Measurements from ENCODE around the gene GJD3.
A peak's percentile ranks its signal among the peaks of the same experiment; 100 is the strongest.

GJD3 gene

GRCh38 chr17:40340327-40340726 is 24.2 kb downstream of the GJD3 start:
- DNase-seq (ENCODE audit: low spot score) = no peak

DNA sequence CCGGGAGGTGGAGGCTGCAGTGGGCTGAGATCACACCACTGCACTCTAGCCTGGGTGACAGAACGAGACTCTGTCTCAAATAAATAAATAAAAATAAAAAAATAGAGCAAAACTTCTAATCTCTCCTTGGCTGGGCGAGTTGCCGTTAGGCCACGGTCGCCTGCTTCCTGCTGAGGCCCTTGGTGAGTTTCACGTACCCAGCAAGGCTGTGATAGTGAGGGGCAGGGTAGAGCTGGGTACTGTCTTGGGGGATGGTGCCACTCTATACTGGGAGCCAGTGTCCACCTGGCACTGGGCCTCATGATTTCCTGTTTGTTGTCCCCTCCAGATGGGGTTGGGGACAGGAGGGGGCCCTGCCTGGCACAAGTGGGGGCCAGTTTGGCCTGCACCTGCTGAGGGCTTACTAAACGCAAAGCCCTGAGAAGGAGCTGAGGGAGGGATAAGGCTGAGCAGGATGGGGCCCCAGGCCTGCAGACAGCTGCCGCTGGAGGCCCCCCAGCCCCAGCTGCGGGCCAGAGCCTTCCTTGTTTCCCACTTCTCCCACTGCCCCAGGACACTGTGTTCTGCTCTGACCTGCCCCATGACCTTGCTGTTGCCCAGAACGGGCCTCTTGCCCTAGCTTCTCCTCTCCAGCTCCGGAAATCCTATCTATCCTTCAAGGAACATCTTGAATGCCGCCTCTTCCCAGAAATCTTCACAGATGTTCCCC is 25.4 kb downstream of the GJD3 start:
- DNase-seq (ENCODE audit: low spot score) = no peak

DNA sequence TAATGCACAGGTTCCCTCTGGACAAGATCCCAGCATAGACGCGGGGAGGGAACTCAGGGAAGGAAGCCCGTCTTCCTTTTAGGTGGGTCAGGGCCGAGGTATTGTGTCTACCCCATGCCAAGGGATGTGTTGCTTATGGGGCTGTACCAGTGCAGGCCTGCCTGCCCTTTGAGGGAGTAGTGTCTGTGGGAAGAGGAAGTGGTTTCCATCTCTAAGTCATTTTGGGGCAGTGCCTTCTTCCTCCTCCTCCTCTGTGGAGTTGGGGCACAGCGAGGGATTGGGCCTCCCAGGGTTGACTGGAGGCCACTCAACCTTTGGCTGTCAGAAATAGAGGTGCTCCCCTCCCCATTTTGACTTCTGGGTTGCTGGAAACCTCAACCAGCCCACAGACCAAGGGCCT is 26.5 kb downstream of the GJD3 start:
- DNase-seq (ENCODE audit: low spot score) = no peak

- no peak for DNase-seq (ENCODE audit: low spot score)
Observed at GRCh38 chr17:40337351-40337750, 27.2 kb downstream of the GJD3 start.

DNA sequence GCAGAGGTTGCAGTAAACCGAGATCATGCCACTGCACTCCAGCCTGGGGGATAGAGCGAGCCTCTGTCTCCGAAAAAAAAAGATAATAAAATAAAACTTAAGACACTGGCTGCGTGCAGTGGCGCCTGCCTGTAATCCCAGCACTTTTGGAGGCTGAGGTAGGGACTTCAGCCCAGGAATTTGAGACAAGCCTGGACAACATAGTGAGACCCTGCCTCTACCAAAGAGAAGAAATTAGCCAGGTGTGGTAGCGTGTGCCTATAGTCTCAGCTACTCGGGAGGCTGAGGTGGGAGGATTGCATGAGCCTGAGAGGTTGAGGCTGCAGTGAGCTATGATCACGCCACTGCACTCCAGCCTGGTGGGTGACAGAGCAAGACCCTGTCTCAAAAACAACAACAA is 28.9 kb downstream of the GJD3 start:
- DNase-seq (ENCODE audit: low spot score) = no peak

DNA sequence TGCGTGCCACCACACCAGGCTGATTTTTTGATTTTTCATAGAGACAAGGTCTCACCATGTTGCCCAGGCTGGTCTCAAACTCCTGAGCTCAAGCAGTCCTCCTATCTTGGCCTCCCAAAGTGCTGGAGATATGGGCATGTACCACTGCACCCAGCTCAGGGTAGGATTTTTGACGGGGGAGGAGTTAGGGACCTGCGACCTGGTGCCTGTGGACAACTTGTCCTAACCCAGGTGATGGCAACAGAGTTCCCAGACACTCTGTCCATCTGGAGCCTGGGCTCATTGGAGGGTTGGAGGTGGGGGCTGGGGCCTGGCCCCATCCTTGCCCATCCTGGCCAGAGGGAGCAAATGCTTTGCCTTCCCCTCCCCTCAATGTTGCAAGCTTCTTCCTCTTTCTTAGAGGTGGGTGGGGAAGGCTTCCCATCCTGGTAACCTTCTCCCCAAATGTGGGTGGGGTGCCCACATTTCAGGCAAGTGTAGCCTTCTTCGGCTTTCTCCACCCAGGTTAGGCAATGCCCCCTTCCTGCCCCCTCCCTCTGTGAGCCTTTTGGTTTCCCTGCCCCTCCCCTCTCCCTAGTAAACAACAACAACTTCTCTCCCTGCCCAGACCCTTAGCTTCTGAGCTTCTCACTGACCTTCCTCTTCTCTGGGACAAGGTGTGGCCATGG is 30.6 kb downstream of the GJD3 start:
- no peak for DNase-seq (ENCODE audit: low spot score)

GRCh38 chr17:40331743-40332641 is 32.5 kb downstream of the GJD3 start:
- peak; percentile 73 for DNase-seq (ENCODE audit: low spot score)

DNA sequence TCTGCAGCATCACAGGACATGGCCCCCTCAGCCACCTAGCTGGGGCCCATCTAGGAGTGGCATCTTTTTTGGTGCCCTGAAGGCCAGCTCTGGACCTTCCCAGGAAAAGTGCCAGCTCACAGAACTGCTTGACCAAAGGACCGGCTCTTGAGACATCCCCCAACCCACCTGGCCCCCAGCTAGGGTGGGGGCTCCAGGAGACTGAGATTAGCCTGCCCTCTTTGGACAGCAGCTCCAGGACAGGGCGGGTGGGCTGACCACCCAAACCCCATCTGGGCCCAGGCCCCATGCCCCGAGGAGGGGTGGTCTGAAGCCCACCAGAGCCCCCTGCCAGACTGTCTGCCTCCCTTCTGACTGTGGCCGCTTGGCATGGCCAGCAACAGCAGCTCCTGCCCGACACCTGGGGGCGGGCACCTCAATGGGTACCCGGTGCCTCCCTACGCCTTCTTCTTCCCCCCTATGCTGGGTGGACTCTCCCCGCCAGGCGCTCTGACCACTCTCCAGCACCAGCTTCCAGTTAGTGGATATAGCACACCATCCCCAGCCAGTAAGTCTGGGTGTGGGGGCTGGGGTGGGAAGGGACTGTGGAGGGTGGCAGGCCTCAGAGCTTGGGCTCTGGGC is 33.6 kb downstream of the GJD3 start:
- DNase-seq (ENCODE audit: low spot score) = no peak

- DNase-seq (ENCODE audit: low spot score) = no peak
Observed at GRCh38 chr17:40329839-40330794, 34.4 kb downstream of the GJD3 start.

DNA sequence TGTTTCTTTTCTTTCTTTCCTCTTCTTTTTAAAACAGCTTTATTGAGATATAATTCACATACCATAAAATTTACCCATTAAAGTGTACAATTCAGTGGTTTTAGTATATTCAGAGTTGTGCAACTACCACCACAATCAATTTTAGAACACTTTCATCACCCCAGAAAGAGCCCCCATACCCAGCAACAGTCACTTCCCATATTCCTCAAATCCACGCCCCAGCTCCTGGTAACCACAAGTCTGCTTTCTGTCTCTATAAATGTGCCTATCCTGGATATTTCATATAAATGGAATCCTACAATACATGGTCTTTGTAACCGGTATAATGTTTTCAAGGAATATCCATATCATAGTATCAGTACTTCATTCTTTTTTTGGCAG is 36.2 kb downstream of the GJD3 start:
- DNase-seq (ENCODE audit: low spot score) = no peak

GRCh38 chr17:40327735-40328385 is 36.7 kb downstream of the GJD3 start:
- no peak for DNase-seq (ENCODE audit: low spot score)

DNA sequence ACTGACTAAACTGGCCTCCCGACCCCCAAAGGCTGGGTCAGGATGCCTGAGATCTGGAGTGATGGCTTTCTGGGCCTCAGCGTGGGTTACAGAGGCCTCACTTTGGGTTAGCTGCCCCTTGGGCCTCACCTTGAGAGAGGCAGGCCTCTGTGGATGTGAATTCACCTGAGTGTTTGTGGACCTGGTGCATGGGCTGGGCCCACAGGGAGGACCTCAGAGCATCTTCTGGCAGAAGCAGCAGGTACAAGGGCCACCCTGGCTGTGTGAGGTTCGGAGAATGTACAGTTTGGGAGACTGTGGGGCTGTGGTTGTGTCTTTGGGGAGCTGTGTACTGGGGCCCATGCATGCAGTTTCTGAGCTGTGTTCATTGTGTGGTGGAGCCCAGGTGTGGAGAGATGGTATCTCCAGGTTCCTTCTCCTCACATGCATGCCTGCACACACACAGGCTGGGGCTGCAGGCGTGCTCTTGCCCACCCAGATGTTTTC is 37.2 kb downstream of the GJD3 start:
- no peak for DNase-seq (ENCODE audit: low spot score)

GRCh38 chr17:40326832-40327199 is 37.7 kb downstream of the GJD3 start:
- no peak for DNase-seq (ENCODE audit: low spot score)

- DNase-seq (ENCODE audit: low spot score) = no peak
Observed at GRCh38 chr17:40326014-40326831, 38.3 kb downstream of the GJD3 start.

DNA sequence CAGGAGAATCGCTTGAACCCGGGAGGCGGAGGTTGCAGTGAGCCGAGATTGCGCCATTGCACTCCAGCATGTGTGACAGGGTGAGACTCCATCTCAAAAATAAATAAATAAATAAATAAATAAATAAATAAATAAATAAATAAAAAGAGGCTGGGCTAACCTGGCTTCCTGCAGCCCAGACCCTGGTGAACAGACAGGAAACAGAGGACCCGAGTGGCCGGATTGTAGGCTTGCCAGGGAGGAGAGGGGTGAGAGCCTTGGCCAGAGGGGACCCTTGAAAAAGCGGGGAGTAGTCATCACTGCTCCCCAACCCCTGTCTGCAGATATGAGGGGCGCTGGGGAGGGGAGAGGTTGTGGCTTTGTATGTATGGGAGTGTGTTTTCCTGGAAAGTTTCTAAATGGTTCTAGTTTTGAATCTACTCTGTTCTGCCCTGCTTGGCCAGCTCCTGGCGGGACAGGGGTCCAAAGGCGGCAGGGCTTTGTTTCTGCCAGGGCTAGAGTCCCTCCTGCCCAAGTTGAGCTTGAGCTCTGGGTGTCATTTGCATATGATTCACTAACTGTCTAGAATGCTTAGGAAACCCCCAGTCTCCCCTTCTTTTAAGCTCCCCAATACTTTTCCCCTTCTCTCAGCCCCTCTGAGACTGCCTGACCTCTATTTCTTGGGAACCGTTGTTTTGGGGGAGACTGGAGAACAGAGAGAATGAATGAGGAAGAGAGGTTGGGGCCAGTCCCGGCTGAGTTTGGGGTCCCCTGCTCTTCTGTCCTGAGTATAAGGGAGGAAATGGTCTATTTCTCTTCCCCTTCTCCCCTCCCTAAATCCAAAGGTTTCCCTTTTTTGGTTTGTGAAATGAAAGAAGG is 39.2 kb downstream of the GJD3 start:
- no peak for DNase-seq (ENCODE audit: low spot score)

GRCh38 chr17:40323391-40324381 is 40.9 kb downstream of the GJD3 start:
- DNase-seq (ENCODE audit: low spot score) = no peak

All from pons (tissue), 1 donor.